GM12872 (cell line): ENCODE results near the gene EGFL8.

ENCODE experiments used
- TF ChIP-seq, protein P1 (sequence below): IDR thresholded peaks from 3 replicates; pipeline ENCODE4 v1.5.1; 2011; ENCODE audit warnings: low read depth, mild to moderate bottlenecking, low read length, moderate library complexity; ENCODE audit not compliant: insufficient read depth

EGFL8 gene

DNA sequence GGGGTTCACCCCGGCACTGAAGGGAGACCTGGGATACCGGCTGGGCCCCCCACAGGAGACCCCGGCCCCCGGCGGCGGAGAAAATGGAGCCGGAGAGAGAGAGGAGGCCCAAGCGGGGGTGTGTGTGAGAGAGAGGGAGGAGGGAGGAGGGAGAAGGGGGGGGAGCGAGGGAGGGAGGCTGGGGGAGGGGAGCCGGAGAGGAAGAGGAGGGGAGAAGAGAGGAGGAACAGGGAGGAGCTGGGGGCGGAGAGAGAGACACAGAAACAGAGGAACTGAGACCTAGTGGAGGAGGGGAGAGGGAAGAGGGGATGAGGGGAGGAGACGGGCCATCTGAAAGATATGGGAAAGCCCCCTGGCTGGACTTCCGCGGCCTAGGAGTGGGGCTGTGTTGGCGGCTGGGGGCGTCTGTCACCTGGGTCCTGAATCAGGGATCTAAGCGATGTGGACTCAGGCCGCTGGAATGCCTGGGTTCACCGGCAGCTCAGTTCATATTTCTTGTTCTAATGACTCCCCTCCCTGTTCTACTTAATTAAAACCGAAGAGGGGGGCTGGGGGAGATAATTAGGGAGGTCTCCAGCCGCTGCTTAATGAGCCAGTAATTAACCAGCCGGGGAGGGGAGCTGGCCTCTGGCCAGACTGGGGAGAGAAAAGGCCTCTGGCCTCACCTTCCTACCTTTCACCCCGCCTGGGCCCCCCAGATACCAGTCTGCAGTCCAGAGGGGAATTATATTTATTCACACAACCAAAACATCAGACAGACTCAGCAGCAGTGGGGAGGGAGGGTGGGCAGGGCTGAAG lies 25.9 kb downstream of the EGFL8 start, which contains the start of gene PBX2:
Gene PBX2 (minus strand): TSS at position 149 of the 798 bp plus-strand sequence. CDS start 287 bp downstream, outside the sequence.
- TF ChIP-seq, protein P1, sequence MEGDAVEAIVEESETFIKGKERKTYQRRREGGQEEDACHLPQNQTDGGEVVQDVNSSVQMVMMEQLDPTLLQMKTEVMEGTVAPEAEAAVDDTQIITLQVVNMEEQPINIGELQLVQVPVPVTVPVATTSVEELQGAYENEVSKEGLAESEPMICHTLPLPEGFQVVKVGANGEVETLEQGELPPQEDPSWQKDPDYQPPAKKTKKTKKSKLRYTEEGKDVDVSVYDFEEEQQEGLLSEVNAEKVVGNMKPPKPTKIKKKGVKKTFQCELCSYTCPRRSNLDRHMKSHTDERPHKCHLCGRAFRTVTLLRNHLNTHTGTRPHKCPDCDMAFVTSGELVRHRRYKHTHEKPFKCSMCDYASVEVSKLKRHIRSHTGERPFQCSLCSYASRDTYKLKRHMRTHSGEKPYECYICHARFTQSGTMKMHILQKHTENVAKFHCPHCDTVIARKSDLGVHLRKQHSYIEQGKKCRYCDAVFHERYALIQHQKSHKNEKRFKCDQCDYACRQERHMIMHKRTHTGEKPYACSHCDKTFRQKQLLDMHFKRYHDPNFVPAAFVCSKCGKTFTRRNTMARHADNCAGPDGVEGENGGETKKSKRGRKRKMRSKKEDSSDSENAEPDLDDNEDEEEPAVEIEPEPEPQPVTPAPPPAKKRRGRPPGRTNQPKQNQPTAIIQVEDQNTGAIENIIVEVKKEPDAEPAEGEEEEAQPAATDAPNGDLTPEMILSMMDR = no peak

DNA sequence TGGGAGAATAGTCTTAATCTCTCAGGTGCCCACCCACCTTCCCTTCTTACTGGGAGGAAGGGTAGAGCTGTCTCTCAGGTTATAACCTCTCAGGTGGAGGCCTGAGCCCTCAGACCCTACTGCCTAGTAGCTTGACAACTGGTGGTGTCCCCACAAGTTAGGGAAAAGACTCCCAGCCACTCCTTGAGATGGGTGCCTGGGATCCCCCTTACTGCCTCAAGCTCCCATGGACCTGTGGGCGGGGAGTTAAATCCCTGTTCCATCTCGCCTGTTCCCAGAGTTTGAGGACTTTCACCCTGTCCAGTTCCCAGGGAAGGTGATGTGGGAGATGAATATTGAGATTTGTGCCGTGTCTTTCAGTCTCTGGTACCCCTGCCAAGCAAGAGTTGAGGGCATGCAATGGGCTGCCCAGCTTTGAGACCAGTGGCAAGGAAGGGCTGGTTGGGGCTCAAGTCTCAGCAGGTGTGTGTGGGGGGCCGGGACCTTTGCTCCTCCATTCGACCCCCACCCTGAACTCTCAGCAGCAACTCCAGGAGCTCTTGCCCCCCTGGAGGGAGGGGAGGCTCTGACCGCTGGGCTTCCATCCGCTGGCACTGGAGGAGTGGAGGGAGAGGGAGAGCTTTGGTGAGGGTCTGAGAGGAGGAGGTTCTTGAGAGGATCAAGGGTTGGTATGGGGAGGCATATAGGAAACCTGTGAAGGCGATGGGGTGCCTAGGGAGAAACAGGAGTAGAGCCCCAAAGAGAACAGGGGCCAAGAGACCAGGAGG lies 26.7 kb downstream of the EGFL8 start:
- TF ChIP-seq, protein P1 = no peak

DNA sequence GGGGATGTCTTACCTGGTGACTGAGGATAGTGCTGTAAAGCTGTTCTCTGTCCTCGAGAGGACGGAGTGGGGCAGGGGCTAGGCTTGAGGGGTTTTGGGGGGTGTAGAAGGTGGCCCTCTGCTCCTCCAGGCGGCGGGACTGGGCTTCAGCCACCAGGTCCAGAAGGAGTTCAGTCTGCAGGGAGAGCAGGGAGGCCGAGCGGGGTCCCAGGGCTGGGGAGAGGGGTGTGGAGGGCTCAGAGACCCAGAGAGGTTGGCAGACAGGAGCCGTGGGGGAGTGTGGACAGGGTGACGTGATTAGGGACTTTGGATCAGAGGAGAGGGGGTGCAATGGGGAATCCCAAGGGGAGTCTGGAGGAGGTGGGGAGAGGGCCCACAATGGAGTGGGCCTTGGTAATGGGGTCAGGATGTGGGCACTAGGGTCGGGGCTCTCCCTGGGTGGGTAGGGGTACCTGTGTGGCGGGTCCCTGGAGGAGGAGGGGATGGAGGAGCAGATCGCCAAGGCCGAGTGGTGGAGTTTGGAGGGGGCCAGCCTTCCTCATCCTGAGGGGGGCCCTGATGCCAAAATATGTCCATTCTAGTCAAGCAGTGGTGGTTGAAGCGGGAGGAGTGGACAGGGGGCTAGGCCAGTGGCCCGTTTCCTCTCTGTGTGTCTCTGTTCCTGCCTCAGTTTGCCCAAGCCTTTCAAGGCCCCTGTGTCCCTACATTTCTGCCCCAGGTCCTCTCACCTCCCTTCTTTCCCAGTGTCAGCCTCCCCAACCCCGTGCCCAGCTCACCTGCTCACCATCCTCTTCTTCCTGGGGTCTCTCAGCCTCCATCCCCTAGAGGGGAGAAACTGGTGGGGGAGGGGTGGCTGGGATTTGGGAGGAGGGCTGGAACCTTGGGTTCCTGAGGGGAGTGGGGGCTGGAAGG lies 27.6 kb downstream of the EGFL8 start:
- TF ChIP-seq, protein P1 = no peak

DNA sequence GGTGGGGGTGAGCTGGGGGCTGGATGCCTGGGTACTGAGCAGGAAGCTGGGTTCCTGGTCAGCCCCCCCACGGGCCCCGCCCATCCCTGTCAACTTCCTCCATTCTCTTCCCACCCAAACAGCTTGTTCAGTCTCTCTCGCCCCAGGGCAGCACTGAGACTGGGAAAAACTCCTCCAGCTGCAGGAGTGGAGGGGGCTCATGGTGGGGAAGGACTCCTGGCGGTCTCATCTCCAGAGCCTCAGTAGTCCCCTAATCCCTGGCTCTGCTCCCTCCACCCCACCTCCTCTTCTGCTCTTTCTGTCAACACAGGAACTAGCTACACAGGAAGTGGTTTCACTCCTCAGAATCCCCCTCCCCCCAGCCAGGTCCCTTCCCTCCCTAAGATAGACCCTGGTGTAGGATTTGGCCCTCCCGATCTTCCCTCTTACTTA lies 28.2 kb downstream of the EGFL8 start, which contains the start of gene GPSM3:
Gene GPSM3 (minus strand): TSS at position 36 of the 432 bp plus-strand sequence. CDS start 130 bp downstream, outside the sequence.
- TF ChIP-seq, protein P1 = no peak

- TF ChIP-seq, protein P1 = no peak
Observed at GRCh38 chr6:32194388-32194787, 30.0 kb downstream of the EGFL8 start.

DNA sequence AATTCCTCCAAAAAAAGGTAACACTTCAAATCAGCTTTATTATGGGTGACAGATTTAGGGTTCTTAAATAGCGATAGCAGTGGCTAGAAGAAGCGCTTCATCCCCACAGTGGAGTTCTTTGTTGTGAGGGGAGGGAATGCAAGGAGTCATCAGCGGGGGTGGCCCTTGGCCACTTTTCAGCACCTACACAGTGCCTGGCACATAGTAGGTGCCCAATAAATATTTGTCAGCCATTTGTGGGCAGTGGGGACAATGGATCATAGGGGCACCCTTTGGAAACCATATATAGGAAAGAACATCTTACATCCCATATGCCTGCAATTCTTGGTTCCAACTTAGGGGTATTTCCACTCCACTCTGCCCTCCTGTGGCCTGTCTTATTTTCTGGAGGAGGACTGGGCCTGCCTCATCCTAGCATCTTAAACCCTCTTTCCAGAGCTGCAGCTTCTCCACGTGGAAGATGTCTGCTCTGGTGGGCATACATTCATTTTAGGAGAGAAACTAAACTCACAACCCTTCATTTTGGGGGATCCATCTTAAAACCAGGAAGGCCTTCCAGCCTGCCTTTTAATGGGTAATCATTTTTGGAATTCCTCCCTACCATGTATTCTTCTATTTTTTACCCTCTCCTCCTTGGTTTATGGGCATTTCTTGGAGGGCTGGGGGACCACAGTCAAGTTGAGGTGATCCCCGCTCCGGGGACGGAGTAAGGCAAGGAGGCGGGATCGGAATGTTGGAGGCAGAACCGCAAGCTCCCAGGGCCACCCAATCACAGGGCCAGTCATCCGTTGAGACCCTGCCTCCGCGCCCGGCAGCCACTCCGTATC lies 30.6 kb downstream of the EGFL8 start:
- TF ChIP-seq, protein P1 = peak; percentile 67
